ENCODE data around the gene ATP5PD. TPM values are rescaled to one million over a fixed set of nuclear protein-coding genes. Genes with fewer than 3 reads are reported as not detected.

Gene ATP5PD
- total and polyA plus RNA-seq, 2 of the 13 experiments (the other 11 are each of a cell fraction or from before 2014, with no cell fraction given) = 158 to 428 TPM

GRCh38 chr17:75036643-75037268 is 10.0 kb downstream of the ATP5PD start (continued):
- TF ChIP-seq ZNF18 (CRISPR knock-in tag; IDR thresholded peaks at IDR 0.05; ENCODE audit: insufficient replicate concordance) = no peak
- no peak for TF ChIP-seq NAIF1 (CRISPR knock-in tag; IDR thresholded peaks at IDR 0.05; ENCODE audit: borderline replicate concordance)
- TF ChIP-seq, protein P1, sequence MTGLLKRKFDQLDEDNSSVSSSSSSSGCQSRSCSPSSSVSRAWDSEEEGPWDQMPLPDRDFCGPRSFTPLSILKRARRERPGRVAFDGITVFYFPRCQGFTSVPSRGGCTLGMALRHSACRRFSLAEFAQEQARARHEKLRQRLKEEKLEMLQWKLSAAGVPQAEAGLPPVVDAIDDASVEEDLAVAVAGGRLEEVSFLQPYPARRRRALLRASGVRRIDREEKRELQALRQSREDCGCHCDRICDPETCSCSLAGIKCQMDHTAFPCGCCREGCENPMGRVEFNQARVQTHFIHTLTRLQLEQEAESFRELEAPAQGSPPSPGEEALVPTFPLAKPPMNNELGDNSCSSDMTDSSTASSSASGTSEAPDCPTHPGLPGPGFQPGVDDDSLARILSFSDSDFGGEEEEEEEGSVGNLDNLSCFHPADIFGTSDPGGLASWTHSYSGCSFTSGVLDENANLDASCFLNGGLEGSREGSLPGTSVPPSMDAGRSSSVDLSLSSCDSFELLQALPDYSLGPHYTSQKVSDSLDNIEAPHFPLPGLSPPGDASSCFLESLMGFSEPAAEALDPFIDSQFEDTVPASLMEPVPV (CRISPR knock-in tag; IDR thresholded peaks at IDR 0.05) = 0 out of 2 replicates have a peak, but pooled peaks have one; percentile 11
- TF ChIP-seq, protein P2, sequence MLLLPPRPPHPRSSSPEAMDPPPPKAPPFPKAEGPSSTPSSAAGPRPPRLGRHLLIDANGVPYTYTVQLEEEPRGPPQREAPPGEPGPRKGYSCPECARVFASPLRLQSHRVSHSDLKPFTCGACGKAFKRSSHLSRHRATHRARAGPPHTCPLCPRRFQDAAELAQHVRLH (CRISPR knock-in tag; IDR thresholded peaks at IDR 0.05; ENCODE audit: borderline replicate concordance, low read depth) = no peak
- no peak for TF ChIP-seq CBX2 (IDR thresholded peaks at IDR 0.05; ENCODE audit: low read depth, low read length)
- TF ChIP-seq CBX2 (CRISPR knock-in tag; IDR thresholded peaks at IDR 0.05; ENCODE audit: low read depth) = no peak
- TF ChIP-seq POLR2AphosphoS5 (IDR thresholded peaks at IDR 0.05; ENCODE audit: low read depth, low read length) = 0 out of 2 replicates have a peak, but pooled peaks have one; percentile 10
- TF ChIP-seq, protein P3, sequence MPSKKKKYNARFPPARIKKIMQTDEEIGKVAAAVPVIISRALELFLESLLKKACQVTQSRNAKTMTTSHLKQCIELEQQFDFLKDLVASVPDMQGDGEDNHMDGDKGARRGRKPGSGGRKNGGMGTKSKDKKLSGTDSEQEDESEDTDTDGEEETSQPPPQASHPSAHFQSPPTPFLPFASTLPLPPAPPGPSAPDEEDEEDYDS (CRISPR knock-in tag; IDR thresholded peaks at IDR 0.05) = no peak
- TF ChIP-seq CEBPZ (IDR thresholded peaks at IDR 0.05; ENCODE audit: low read length) = no peak
- TF ChIP-seq STAG1 (CRISPR knock-in tag; IDR thresholded peaks at IDR 0.05) = no peak
- TF ChIP-seq SP4 (CRISPR knock-in tag; IDR thresholded peaks at IDR 0.05) = peak; percentile 27; the same call in 1 of the 2 replicates
- no peak for TF ChIP-seq ZNF331 (CRISPR knock-in tag; IDR thresholded peaks at IDR 0.05)
- TF ChIP-seq RFX1 (IDR thresholded peaks at IDR 0.05) = no peak
- TF ChIP-seq ZFY (CRISPR knock-in tag; IDR thresholded peaks at IDR 0.05) = no peak
- no peak for TF ChIP-seq ZNF674 (CRISPR knock-in tag; IDR thresholded peaks at IDR 0.05; ENCODE audit: low read depth)
- TF ChIP-seq KLF6 (CRISPR knock-in tag; IDR thresholded peaks at IDR 0.05) = no peak
- TF ChIP-seq ZNF253 (CRISPR knock-in tag; IDR thresholded peaks at IDR 0.05; ENCODE audit: borderline replicate concordance) = no peak
- peak; percentile 73; the same call in 1 of the 2 replicates for TF ChIP-seq ZSCAN29 (CRISPR knock-in tag; conservative IDR thresholded peaks at IDR 0.05)
- TF ChIP-seq HNF1B (CRISPR knock-in tag; IDR thresholded peaks at IDR 0.05) = no peak; the same call in 1 of the 2 replicates
- no peak for TF ChIP-seq CBX5 (CRISPR knock-in tag; IDR thresholded peaks at IDR 0.05; ENCODE audit: borderline replicate concordance)
- no peak for TF ChIP-seq ZNF775 (CRISPR knock-in tag; IDR thresholded peaks at IDR 0.05; ENCODE audit: borderline replicate concordance)
- TF ChIP-seq MTA1 (CRISPR knock-in tag; IDR thresholded peaks at IDR 0.05; ENCODE audit: borderline replicate concordance) = peak; percentile 56; the same call in 1 of the 2 replicates
